DMS53 treated with DMSO at 0.1 percent for 48 hours (cell line): ENCODE results near the gene PIK3C2G.

Source experiments
- DNase-seq: peaks from one replicate; lab custom pipeline; 2025; ENCODE audit not compliant: unreplicated experiment; lab: John Stamatoyannopoulos, UW

PIK3C2G gene

DNA sequence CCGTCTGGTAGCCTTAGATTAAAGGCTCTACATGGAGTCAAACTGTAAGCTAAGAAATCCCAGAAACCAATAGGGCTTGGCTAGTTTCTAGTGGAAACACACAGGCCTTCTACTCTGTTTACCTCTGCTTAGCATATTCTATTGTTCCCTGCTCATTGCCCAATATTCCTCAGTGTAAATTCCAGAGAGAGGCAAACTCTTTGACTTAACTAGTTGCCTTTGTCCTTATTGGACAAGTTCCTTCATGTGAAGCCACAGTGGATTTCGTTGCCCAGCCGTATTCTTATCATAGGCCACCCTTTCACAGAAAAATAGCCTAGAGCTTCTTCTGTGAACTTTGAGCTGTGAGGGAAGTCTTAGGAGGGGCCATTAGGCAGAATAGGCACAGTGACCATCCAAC lies 290.4 kb downstream of the PIK3C2G start:
- DNase-seq = no peak

DNA sequence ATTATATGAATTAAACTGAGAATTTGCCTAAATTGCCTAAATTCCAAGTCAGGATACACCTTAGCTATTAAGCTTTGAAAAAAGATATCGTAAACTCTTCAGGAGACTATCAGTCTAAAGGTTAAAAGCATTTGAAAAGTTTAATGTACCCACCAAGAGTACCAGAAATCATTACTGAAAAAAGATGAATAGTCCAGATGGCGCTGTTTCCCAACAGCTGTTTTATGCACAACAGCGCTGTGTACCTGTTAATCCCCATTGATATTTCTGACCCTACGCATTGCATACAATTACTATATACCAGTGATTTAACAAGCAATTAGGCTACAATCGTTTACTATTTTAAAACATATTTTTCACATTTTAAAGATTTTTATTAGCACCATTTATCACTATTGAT lies 291.5 kb downstream of the PIK3C2G start:
- DNase-seq = no peak

DNA sequence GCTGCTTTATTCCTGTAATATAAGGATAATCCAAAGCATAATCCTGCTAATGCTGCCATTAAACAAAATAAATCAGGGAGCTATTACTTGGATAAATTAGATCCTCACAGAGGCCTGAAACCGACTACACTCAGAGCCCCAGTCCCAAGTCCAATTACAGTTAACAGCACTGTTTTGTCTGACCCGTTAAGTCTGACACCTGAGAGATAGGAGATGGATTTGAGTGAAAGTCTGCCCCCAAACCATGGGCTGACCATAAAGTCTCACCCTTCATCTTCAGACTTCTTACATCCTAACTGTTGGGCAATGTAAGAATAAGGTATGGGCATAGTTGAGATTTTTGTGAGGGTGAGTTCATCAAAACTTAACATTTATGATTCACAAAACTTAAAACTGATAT lies 294.8 kb downstream of the PIK3C2G start:
- no peak for DNase-seq

DNA sequence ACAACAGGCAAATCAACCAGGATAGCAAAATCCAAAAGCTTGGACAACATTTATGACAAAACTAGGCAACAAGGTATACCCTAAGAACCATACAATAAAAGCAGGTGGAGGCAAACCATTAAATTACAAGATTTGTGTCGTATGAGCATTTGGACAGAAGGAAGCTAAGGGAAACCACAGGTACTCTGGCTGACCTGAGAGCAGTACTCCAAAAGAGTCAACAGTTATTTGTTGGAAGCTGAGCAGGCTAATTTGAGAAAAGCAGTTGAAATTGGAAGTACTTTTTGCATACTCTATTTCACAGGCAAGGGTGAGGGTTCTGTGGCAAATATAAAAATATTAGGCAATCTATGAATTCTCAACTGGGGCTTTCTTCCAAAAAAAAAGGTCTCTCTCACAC lies 297.9 kb downstream of the PIK3C2G start:
- no peak for DNase-seq

DNA sequence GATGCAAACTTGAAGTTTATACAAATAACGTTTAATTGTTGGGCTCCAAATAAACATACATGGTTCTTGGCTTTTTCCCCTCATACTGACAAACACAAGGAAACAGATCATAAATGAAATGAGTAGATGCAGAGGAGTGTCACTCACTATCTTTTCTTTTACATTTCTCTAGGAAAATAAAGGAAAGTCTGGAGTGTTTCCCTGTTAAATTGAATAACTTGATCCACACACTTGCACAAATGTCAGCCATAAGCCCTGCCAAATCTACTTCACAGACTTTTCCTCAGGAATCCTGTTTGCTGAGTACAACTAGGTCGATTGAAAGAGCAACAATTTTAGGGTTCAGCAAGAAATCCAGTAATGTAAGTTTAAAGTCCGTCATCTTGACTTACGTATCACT lies 301.2 kb downstream of the PIK3C2G start:
- no peak for DNase-seq

DNA sequence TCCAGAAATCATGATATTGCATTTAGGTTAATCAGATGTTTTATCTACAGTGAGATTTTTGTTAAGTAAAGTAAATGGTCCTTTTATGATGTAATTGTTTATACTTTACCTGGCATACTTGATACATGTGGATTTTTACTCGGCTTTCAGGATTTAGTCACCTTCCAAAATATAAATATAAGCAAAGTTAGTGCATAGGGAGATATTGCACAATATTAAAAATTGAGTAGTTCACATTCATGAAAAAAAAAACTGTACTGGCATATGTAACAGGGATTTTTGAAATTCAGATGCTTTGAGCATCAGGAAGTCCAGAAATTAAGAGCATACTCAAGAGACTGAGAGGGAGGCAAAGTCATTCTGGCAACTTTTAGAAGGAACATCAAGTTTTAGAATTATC lies 303.0 kb downstream of the PIK3C2G start:
- no peak for DNase-seq

DNA sequence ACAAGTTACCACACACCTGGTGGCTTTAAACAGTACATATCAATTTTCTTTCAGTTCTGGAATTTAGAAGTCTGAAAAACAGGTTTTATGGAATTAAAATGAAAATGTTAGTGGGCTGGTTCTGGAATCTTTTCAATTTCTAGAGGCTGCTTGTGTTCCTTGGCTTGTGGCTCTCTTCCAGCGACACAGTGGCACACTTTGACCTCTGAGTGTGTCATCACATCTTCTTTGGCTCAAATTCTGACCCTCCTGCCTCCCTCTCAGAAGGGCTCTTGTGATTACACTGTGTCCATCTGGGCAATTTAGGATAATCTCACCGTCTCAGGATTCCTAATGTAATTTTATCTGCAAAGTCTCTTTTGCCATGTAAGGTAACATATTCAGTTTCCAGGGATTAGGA lies 306.5 kb downstream of the PIK3C2G start:
- DNase-seq = no peak

DNA sequence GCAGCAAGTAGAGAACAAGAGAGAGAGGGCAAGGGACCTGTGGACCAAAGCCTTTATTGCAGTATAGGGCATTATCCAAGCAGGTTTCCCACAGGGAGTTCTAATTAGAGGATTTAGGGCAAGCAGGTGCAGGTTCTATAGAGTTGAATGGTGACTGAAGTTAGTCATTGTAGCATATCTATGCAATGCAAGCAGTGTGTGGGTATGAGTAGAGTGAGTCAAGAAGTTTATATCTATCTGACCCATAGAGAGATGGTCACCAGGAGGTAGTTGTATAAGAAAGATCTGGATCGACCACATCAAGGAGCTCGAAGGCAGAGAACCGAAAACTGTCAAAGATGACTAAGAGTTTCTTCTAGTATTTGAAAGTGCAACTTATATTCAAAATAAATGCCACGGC lies 309.2 kb downstream of the PIK3C2G start:
- DNase-seq = no peak

DNA sequence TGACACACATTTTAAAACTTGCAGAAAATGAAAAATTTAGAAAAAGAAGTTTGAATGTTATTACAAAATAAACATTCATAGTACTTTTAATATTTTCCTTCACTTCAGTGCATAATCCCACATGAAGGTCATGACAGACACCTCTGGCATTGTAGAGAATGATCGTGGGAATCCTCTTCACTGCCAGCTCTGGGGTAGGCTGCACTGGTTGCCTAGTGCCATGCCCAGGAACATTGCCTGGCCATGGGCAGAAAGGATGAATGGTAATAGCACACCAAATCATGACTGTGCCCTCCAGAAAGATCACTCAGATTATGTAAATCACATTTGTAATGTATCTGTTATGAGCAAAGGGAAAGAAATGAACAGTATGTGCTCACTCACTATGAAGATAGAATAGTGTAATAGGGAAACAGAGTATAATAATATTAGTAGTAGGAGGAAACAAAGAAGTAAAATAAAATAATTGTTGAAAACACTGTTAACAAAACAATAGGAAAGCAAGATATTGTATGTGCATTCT lies 314.8 kb downstream of the PIK3C2G start:
- no peak for DNase-seq

DNA sequence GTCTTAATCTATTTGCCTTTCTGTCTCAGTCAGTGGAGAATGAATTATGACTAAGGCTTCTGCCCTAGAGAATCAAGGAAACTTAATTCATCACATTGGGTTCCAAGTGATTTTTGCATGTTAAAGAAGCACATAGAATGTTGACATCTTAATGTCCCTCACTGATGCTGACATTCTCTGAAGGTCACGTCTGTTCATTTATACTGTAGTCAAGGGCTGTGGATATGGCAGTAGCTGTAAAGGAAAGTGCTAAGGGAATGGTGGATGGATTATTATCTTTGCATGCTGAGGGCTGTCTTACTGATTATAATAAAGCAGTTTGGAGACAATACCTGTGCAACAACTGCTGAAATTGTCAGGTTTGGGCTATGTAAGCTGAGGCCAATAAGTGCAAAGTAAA lies 315.3 kb downstream of the PIK3C2G start:
- no peak for DNase-seq

DNA sequence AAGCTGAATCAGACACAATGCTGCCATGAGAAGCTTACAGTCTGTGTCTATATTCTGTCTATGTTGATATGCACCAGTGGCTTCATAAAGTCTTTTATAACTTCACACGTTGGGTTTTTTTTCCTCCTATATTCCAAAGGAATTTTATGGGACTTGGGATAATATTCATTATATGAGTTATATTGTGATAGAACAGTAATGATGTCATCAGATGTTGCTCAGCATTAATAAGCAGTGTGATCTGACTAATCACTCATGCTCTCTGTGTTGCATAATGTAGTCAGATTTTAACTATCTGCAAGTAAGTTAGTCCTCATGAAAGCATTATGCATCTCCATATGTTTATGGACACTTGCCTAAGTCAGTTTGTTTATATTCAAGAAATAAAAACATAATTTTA lies 316.9 kb downstream of the PIK3C2G start:
- no peak for DNase-seq

DNA sequence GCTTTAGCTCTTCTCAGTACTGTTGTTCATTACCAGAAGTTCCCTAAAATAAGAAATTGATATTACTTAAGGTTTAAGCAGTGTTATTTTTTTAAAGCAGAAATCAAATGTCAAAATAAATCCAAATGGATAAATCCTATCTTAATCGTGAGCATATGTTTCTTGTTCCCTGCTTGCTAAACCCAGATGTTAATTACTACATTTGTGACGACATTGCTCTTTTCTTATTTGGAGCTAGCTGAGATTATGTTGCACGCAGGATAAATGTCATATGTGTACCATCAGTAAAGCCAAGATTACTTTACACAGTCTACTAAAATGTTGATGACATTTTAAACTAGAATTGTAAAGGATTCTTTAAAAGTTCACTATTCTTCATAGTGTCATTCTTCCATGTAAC lies 319.0 kb downstream of the PIK3C2G start:
- no peak for DNase-seq

DNA sequence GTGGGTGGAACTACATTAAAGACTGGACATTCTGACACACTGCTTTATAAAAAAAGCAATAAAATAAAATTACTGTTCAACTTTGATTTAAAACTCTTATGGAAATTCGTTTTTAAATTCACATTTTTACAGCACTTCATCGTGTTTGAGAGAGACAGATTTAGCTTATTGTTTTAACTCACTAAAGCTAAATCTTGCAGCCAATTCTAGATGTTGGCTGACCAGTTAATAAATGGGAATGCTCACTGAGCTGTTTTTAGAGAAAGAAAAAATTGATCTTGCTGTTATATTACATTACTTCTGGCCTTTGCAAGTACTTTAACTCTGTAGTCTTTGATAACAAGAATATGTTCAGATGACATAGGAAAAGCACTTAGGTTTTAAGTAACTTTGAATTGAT lies 319.4 kb downstream of the PIK3C2G start:
- DNase-seq = no peak

DNA sequence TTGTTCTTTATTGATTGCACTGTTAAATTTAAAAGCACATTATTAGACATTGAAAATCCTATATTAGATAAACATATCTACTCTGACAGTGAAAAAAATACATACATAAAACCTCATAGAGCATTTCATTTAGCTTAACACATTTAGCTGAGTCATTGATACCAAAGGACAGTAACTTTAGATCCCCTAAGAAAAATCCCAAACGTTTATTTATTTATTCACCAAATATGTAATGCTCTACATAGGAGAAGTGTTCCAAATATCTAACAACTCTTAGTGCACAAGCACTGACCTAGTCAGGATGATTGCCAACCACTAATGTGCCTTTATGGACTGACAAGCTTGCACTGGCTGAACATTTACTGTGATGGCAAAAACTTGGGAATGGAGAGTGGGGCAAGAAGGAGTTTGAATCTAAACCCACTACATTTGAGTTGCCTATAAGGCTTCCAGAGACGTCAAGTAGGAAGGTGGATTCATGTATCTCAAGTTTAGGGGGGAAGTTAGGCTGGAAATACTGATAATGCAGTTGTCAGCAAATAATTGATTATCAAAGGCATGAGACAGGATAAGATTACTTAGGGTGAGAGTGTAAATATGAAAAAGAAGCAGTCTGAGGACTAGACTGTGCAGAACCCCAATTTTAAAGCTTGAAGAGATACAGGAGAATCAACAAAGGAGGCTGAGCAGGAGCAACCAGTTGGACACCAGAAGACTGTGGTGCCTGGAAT lies 320.1 kb downstream of the PIK3C2G start:
- no peak for DNase-seq

DNA sequence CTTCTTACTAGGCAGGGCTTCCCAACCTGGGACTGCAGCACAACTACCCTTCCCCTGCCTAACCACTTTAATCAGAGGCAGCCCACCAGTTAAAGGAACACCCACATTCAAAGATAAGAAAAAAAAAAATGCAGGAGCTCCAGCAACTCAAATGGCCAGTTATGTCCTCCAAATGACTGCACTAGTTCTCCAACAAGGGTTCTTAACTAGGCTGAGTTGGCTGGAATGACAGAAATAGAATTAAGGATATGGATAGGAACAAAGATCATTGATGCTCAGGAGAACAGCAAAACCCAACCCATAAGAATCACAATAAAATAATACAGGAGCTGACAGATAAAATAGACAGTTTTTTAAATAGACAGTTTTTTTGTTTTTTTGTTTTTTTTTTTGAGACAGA lies 322.3 kb downstream of the PIK3C2G start:
- no peak for DNase-seq

DNA sequence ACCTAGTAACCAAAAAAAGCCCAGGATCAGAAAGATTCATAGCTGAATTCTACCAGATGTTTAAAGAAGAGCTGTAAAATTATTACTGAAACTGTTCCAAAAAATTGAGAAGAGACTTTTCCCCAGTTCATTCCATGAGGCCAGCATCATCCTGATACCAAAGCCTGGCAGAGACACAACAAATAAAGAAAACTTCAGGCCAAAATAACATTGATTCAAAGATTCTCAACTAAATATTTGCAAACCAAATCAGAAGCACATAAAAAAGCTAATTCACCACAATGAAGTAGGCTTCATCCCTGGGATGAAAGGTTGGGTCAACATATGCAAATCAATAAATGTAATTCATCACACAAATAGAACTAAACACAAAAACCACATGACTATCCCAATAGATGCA lies 325.3 kb downstream of the PIK3C2G start:
- DNase-seq = no peak

DNA sequence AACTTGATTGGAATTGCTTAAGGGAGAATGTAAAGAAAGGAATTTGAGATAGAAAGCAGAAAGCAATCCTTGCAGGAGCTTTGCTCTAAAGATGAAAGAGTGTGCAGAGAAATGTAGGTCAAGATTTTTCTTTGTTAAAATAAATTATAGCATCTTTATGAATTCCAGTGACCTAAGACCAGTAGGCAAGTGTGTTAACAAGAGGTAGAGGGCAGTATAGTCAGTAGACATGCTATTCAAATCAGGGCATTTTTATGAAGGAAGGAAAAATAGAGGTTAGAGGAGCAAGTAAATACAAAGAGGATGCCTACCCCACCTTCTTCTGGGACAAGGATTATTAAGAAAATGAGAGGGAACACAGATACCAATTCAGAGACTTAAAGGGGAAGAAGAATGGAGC lies 328.0 kb downstream of the PIK3C2G start:
- DNase-seq = peak; percentile 12

DNA sequence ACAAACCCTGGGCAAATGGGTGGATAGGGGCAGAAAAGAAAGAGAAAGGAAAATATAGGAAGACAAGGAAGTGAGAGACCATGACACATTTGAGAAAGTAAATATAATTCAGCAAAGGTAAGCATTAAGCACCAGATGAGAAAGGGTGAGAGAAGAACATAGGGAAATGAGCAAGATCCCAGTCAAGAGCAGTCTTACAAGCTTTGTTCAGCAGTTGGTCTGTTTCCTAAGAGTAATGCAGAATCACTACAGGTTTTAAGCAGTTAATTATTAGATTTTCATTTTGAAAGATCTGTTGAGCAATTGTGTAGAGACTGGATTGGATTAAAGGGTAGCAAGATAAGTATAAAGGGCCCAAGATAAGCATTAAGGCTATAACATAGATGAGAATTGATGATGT lies 330.2 kb downstream of the PIK3C2G start:
- DNase-seq = peak; percentile 10

DNA sequence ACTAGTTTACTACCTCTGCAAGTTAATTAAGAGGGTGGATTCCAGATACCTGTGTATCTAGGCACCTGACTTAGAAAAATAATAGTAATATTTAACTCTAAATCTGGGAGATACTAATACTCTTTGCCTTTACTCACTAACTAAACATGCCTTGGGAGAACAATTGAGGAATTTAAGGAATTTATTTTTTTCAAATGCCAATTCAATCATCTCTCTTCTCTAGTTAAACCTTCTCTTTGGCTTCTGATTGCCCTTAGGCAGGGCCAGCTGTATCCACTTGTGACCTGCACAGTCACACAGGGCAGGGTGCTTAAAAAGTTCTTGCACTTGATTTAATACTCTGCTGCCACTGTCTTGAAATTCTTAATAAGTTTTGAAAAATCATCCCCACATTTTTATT lies 334.1 kb downstream of the PIK3C2G start:
- DNase-seq = no peak

DNA sequence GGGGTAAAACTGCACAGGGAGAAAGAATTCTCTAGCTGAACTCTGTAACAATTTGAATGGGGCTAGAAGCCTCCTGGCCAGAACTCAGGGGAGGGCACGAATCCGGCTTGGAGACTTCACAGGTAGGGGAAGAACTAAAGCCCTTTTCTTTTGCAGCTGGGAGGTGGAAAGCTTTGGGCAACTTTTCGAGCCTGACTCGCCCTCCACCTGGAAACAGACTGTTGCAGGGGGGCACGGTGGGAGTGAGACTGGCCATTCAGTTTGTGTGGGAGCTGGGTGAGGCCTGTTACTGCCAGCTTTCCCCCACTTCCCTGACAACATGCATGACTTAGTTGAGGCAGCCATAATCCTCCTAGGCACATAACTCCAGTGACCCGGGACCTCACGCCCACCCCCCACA lies 340.6 kb downstream of the PIK3C2G start:
- DNase-seq = no peak

DNA sequence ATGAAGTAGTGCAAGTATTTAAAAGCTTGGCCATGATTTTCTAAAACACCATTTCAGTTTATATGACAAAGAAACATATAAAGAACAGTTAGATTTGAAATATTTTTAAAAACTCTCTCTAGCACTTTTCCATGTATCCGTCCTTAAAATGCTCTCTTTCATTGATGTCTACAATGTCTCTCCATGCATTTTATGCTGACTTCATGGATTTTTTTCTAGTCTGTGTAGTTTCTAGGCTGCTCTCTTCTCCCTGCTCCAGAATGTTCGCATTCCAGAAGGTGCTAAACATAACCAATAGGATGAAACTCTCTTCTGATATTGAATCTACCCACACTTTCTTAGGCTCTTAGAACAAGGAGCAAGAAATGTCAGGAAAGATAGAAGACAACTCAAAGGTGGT lies 351.7 kb downstream of the PIK3C2G start:
- no peak for DNase-seq

DNA sequence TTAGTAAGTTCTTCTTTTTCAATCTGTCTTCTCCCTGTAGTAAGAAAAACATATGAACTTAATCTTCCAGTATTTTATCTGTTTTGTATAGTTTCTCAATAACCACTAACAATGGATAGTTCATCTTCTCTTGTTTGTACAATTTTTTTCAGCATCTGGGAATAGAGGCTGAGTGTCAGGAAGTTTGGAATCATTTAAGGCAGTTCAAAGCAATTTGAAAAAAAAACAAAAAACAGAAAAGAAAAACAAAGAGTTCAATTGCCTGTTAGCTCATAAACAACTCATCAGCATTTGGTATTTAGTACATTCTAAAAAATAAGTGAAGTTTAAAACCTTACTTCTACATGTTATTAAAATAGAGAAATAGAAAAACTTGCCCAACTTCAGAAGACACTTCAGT lies 359.7 kb downstream of the PIK3C2G start:
- no peak for DNase-seq

DNA sequence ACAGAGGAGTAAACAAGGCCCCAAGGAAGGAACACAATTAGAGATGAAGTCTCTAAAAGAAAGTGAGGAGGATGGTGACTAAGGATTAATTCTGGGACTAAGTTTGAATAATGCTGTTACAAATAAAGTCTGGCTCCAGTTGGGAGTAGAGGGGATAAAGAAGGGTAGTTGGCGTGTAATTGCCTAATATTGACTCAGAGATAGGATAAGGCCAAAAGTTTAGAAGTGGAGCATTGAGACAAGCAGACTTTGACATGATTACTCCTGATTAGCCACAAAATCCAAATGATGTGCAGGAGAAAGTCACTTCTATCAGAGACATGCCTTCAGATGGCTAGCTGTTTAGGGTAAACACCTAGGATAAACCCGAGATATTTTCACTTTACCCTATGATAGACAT lies 368.1 kb downstream of the PIK3C2G start:
- no peak for DNase-seq
